ENCODE results near the gene NOSTRIN.
"Not testable (repeated sequence)": the region's sequence is repeated elsewhere in the genome, so short reads cannot be mapped to it uniquely, and the experiment has no call there.

NOSTRIN gene

GRCh38 chr2:168801961-168802858 lies at the start of gene NOSTRIN:
TSS of gene NOSTRIN (plus strand) at chr2:168802637. CDS start at chr2:168802647, 10 bp downstream.
- Histone ChIP-seq H3K9ac (ENCODE audit: low read depth, low read length) (no peak within 1 kb of the TSS), H3K27me3 (ENCODE audit: control insufficient read depth, insufficient read depth, low read length) (no peaks in the 10 kb centered on the region; the same call in 1 of the 2 replicates), H3K36me3 (ENCODE audit: control insufficient read depth, insufficient read depth, low read length) (no peaks in the 10 kb centered on the region), H3K27ac (ENCODE audit: low read depth, low read length) (peak within 1 kb of the TSS; percentile 23), H3K4me1 (ENCODE audit: control insufficient read depth, insufficient read depth, low read length) (peaks cover 27% of the 10 kb centered on the region), H3K9me3 (ENCODE audit: control insufficient read depth, insufficient read depth, low read length) (no peaks in the 10 kb centered on the region), H3K4me3 (ENCODE audit: low read depth, low read length) (no peak within 1 kb of the TSS)

GRCh38 chr2:168753765-168754329 lies 48.6 kb upstream of the NOSTRIN start:
- no peak overlapping the region for H3K4me3 ChIP-seq (ENCODE audit: low read depth, low read length)
- H3K27me3 ChIP-seq (ENCODE audit: control insufficient read depth, insufficient read depth, low read length) = no peaks in the 10 kb centered on the region
- H3K36me3 ChIP-seq (ENCODE audit: control insufficient read depth, insufficient read depth, low read length) = no peaks in the 10 kb centered on the region
- peaks cover 20% of the 10 kb centered on the region for H3K4me1 ChIP-seq (ENCODE audit: control insufficient read depth, insufficient read depth, low read length)
- H3K9ac ChIP-seq (ENCODE audit: low read depth, low read length) = no peak overlapping the region
- no peaks in the 10 kb centered on the region for H3K9me3 ChIP-seq (ENCODE audit: control insufficient read depth, insufficient read depth, low read length)
- H3K27ac ChIP-seq (ENCODE audit: low read depth, low read length) = no peak overlapping the region

GRCh38 chr2:168757223-168757622 lies 45.2 kb upstream of the NOSTRIN start:
- Histone ChIP-seq H3K9ac (ENCODE audit: low read depth, low read length) (no peak overlapping the region), H3K9me3 (ENCODE audit: control insufficient read depth, insufficient read depth, low read length) (no peaks in the 10 kb centered on the region), H3K4me1 (ENCODE audit: control insufficient read depth, insufficient read depth, low read length) (peaks cover 11% of the 10 kb centered on the region), H3K27ac (ENCODE audit: low read depth, low read length) (no peak overlapping the region), H3K4me3 (ENCODE audit: low read depth, low read length) (no peak overlapping the region), H3K36me3 (ENCODE audit: control insufficient read depth, insufficient read depth, low read length) (no peaks in the 10 kb centered on the region), H3K27me3 (ENCODE audit: control insufficient read depth, insufficient read depth, low read length) (no peaks in the 10 kb centered on the region)

GRCh38 chr2:168758970-168759820 lies 43.2 kb upstream of the NOSTRIN start:
- Histone ChIP-seq H3K27me3 (ENCODE audit: control insufficient read depth, insufficient read depth, low read length) (no peaks in the 10 kb centered on the region), H3K9ac (ENCODE audit: low read depth, low read length) (no peak overlapping the region), H3K36me3 (ENCODE audit: control insufficient read depth, insufficient read depth, low read length) (no peaks in the 10 kb centered on the region), H3K4me3 (ENCODE audit: low read depth, low read length) (no peak overlapping the region), H3K27ac (ENCODE audit: low read depth, low read length) (no peak overlapping the region), H3K4me1 (ENCODE audit: control insufficient read depth, insufficient read depth, low read length) (no peaks in the 10 kb centered on the region), H3K9me3 (ENCODE audit: control insufficient read depth, insufficient read depth, low read length) (no peaks in the 10 kb centered on the region)

GRCh38 chr2:168765401-168765800 lies 37.0 kb upstream of the NOSTRIN start:
- H3K36me3 ChIP-seq (ENCODE audit: control insufficient read depth, insufficient read depth, low read length) = no peaks in the 10 kb centered on the region
- no peak overlapping the region for H3K27ac ChIP-seq (ENCODE audit: low read depth, low read length)

GRCh38 chr2:168766600-168766999 lies 35.8 kb upstream of the NOSTRIN start:
- Histone ChIP-seq H3K9ac (ENCODE audit: low read depth, low read length) (no peak overlapping the region), H3K4me3 (ENCODE audit: low read depth, low read length) (no peak overlapping the region), H3K27ac (ENCODE audit: low read depth, low read length) (no peak overlapping the region), H3K27me3 (ENCODE audit: control insufficient read depth, insufficient read depth, low read length) (no peaks in the 10 kb centered on the region), H3K36me3 (ENCODE audit: control insufficient read depth, insufficient read depth, low read length) (no peaks in the 10 kb centered on the region), H3K9me3 (ENCODE audit: control insufficient read depth, insufficient read depth, low read length) (no peaks in the 10 kb centered on the region), H3K4me1 (ENCODE audit: control insufficient read depth, insufficient read depth, low read length) (no peaks in the 10 kb centered on the region)

More at GRCh38 chr2:168765401-168765800, 37.0 kb upstream of the NOSTRIN start:
- Histone ChIP-seq H3K4me1 (ENCODE audit: control insufficient read depth, insufficient read depth, low read length) (no peaks in the 10 kb centered on the region), H3K27me3 (ENCODE audit: control insufficient read depth, insufficient read depth, low read length) (no peaks in the 10 kb centered on the region), H3K9ac (ENCODE audit: low read depth, low read length) (no peak overlapping the region), H3K4me3 (ENCODE audit: low read depth, low read length) (no peak overlapping the region), H3K9me3 (ENCODE audit: control insufficient read depth, insufficient read depth, low read length) (no peaks in the 10 kb centered on the region)

- Histone ChIP-seq H3K4me3 (ENCODE audit: low read depth, low read length) (no peak overlapping the region), H3K36me3 (ENCODE audit: control insufficient read depth, insufficient read depth, low read length) (no peaks in the 10 kb centered on the region), H3K9ac (ENCODE audit: low read depth, low read length) (no peak overlapping the region), H3K4me1 (ENCODE audit: control insufficient read depth, insufficient read depth, low read length) (no peaks in the 10 kb centered on the region), H3K27ac (ENCODE audit: low read depth, low read length) (no peak overlapping the region), H3K9me3 (ENCODE audit: control insufficient read depth, insufficient read depth, low read length) (no peaks in the 10 kb centered on the region), H3K27me3 (ENCODE audit: control insufficient read depth, insufficient read depth, low read length) (no peaks in the 10 kb centered on the region)
Observed at GRCh38 chr2:168767258-168767657, 35.2 kb upstream of the NOSTRIN start.

GRCh38 chr2:168768357-168768756 lies 34.1 kb upstream of the NOSTRIN start:
- H3K9ac ChIP-seq (ENCODE audit: low read depth, low read length); H3K36me3 ChIP-seq (ENCODE audit: control insufficient read depth, insufficient read depth, low read length); H3K4me3 ChIP-seq (ENCODE audit: low read depth, low read length); H3K4me1 ChIP-seq (ENCODE audit: control insufficient read depth, insufficient read depth, low read length); H3K27me3 ChIP-seq (ENCODE audit: control insufficient read depth, insufficient read depth, low read length); H3K27ac ChIP-seq (ENCODE audit: low read depth, low read length); H3K9me3 ChIP-seq (ENCODE audit: control insufficient read depth, insufficient read depth, low read length): not testable (repeated sequence)

- Histone ChIP-seq H3K27ac (ENCODE audit: low read depth, low read length) (no peak overlapping the region), H3K9ac (ENCODE audit: low read depth, low read length) (no peak overlapping the region), H3K36me3 (ENCODE audit: control insufficient read depth, insufficient read depth, low read length) (no peaks in the 10 kb centered on the region), H3K27me3 (ENCODE audit: control insufficient read depth, insufficient read depth, low read length) (no peaks in the 10 kb centered on the region), H3K4me1 (ENCODE audit: control insufficient read depth, insufficient read depth, low read length) (peaks cover 7% of the 10 kb centered on the region; the same call in 1 of the 2 replicates), H3K4me3 (ENCODE audit: low read depth, low read length) (no peak overlapping the region), H3K9me3 (ENCODE audit: control insufficient read depth, insufficient read depth, low read length) (no peaks in the 10 kb centered on the region)
Observed at GRCh38 chr2:168770796-168771195, 31.6 kb upstream of the NOSTRIN start.

GRCh38 chr2:168772704-168773103 lies 29.7 kb upstream of the NOSTRIN start:
- Histone ChIP-seq H3K9me3 (ENCODE audit: control insufficient read depth, insufficient read depth, low read length) (no peaks in the 10 kb centered on the region), H3K9ac (ENCODE audit: low read depth, low read length) (no peak overlapping the region), H3K27ac (ENCODE audit: low read depth, low read length) (no peak overlapping the region), H3K4me3 (ENCODE audit: low read depth, low read length) (no peak overlapping the region), H3K36me3 (ENCODE audit: control insufficient read depth, insufficient read depth, low read length) (no peaks in the 10 kb centered on the region), H3K4me1 (ENCODE audit: control insufficient read depth, insufficient read depth, low read length) (peaks cover 7% of the 10 kb centered on the region; the same call in 1 of the 2 replicates), H3K27me3 (ENCODE audit: control insufficient read depth, insufficient read depth, low read length) (no peaks in the 10 kb centered on the region)
